ENCODE measurements around the gene RSPH6A.

GRCh38 chr19:45800070-45800553, 15.0 kb downstream of the RSPH6A start:
- TF ChIP-seq CTCF (IDR thresholded peaks at IDR 0.05 in 8 of 11, conservative IDR thresholded peaks at IDR 0.05 in 3 of 11), result no peak
- no peak for TF ChIP-seq POLR2A (IDR thresholded peaks at IDR 0.05)

Measured in spleen (tissue), 7 donors.